GM23248 (cell line): ENCODE results near the gene PSME3IP1.
"Not testable (repeated sequence)": the region's sequence is repeated elsewhere in the genome, so short reads cannot be mapped to it uniquely, and the experiment has no call there.

Experiments used
- EZH2 ChIP-seq: fragments of 200-600 bp; sonication (generic); IDR thresholded peaks from 2 replicates; pipeline ENCODE4 v1.6.1; 2018; ENCODE audit warnings: antibody characterized with exemption, mild to moderate bottlenecking; ENCODE audit not compliant: insufficient read depth, poor library complexity, severe bottlenecking
- EZH2phosphoT487 ChIP-seq: fragments of 200-600 bp; sonication (generic); IDR thresholded peaks from 2 replicates; pipeline ENCODE4 v1.6.1; 2018; ENCODE audit warnings: antibody characterized with exemption, moderate library complexity, mild to moderate bottlenecking, low read depth; ENCODE audit not compliant: insufficient read depth

- not testable (repeated sequence) for TF ChIP-seq EZH2phosphoT487, EZH2
Observed at GRCh38 chr16:57200926-57201325, 15.1 kb upstream of the PSME3IP1 start.
